GM18498 (cell line): Measurements from ENCODE around the gene TBC1D22A.

Experiments
- ATAC-seq: cut with Tn5 transposase; IDR thresholded peaks from one replicate; pipeline ENCODE4 v1.9.1; 2021; ENCODE audit warnings: mild to moderate bottlenecking, moderate library complexity; ENCODE audit not compliant: unreplicated experiment

The TBC1D22A gene

GRCh38 chr22:47200273-47201051 is 438.0 kb downstream of the TBC1D22A start:
- ATAC-seq = no peak

- ATAC-seq = no peak
These were observed 438.9 kb downstream of the TBC1D22A start for GRCh38 chr22:47201186-47201995.

GRCh38 chr22:47201996-47202818 is 439.8 kb downstream of the TBC1D22A start:
- no peak for ATAC-seq

DNA sequence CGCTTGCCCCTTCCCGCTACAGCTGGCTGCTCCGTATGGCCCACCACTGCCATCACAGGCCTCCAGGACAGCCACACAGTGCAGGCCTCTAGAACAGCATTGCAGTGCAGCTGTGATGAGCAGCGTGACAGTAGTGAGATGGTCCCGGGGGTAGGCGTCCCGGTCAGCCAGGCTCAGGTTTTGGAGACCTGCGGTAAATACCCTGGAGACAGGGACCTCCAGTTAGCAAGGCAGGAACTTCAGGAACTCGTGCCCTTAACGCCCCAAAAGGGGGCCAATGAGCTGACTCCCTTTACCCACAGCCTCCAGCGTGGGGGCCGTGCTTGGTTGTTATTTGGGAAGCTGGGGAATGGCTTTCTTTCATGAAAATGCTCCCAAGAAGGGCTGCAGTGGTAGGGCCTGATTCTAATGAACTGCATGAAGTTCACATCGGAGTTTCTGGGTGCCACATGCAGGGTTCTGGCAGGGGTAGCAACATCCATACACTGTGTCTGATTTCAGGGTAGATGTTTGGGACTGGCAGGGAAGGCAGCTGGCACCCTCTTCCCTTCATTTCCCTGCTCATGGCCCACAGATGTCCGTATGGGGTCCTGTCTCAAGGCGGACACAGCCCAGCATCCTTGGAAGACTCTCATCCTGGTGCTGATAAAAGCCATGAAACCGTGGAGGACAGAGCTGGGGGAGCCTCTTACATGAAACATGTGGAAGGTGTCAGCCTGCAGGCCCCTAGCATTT is 440.5 kb downstream of the TBC1D22A start:
- no peak for ATAC-seq

DNA sequence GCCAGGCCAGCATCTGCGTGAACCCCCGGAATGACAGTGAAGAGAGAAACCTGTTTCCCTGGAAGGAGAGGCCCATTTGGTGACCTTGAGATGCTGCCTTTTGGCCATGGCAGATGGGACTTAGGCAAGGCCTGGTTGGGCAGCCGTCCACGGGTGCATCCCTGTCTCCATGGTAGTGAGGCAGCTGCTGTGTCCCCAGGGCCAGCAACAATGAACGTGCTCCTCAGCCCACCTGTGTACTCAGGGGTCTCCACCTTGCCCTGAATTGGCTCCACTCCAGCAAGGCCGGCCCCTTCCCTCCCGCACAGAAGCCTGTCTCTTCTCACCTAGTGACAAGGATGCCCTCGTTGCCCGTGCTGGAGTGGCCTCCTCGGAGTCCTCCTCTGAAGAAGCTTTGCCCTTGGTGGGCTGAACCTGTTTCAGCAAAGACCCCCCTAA is 441.1 kb downstream of the TBC1D22A start:
- no peak for ATAC-seq

DNA sequence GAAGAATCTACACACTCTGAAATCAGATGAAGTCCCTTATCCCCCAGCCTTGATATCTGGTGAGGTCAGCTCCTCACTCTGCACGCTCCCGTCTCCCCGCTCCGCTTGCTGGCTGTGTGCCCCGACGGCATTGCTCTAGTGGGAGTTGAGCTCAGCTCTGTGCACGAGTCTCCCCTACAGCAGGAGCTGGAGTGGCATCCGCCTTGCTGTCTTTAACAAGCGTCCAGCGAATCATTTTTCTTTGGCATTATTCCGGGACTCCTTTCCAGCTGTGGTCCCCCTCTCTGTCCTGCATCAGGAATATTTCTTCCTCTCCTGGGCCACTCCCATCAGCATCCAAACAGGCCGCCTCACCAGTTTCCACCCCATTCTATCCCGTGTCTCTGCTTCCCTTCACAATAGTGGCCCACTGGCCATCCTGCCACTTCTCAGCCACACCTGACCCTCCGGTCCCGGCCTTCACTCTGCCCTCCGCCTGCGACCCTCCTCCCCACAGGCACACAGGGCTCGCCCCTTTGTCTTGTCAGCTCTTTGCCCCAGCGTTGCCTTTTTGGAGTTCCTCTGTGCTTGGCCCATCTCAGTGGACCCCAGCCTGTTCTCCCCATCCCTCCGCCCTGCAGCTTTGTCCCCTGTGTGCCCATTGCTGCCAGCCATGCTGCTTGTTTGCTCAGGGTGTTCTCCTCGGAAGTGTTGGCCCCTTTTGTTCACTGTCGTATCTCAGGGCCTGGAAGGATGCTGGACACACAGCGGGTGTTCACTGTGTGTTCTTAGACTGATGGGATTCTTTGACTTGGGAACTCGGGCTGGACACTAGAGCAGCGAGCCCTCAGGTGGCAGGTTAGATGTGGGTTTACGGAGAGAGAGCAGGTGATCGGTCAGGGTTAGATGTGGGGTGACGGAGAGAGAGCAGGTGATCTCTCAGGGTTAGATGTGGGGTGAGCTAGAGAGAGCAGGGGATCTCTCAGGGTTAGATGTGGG is 441.8 kb downstream of the TBC1D22A start:
- ATAC-seq = no peak

DNA sequence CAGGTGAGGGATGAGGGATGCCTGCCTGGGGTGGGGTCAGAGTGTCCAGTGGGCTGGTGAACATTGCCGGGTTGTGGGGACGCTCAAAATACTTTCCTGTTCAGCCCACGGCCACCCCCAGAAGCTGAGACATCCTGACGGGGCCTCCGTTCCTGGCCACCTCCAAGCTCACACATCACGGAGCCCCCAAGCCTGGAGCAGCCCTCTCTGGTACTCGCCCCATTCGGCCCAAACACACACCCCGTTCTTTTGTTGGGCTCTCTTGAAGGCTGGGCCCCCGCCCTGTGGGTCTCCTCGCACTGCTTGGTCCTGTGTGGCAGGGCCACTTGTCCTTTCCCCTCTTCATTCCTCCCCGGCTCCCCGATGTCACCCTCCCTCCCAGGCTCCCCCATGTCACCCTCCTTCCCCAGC is 442.6 kb downstream of the TBC1D22A start:
- no peak for ATAC-seq

- no peak for ATAC-seq
These were observed 443.1 kb downstream of the TBC1D22A start for GRCh38 chr22:47205554-47205953.

- no peak for ATAC-seq
These were observed 443.7 kb downstream of the TBC1D22A start for GRCh38 chr22:47206164-47206563.

DNA sequence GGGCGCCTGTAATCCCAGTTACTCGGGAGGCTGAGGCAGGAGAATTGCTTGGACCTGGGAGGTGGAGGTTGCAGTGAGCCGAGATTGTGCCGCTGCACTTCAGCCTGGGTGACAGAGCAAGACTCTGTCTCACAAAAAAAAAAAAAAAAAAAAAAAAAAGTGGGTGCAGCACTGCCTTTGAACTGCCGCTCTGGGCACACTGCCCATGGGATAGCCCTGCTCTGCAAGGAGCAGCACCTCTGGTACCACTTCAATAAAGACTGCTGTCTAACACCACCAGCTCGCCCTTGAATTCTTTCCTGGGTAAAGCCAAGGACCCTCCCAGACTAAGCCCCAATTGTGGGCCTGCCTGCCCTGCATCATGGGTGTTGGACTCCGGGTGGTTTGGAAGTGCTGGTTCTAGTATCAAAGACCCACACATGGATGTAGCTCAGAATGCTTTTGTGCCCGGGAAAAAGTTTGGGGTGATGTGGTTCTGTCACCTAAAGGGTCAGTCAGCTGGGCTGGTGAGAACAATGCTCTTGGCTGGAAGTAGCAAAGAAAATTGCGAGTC is 444.3 kb downstream of the TBC1D22A start:
- ATAC-seq = no peak

- no peak for ATAC-seq
These were observed 444.9 kb downstream of the TBC1D22A start for GRCh38 chr22:47207387-47207786.

GRCh38 chr22:47207846-47208554 is 445.6 kb downstream of the TBC1D22A start:
- ATAC-seq = no peak

DNA sequence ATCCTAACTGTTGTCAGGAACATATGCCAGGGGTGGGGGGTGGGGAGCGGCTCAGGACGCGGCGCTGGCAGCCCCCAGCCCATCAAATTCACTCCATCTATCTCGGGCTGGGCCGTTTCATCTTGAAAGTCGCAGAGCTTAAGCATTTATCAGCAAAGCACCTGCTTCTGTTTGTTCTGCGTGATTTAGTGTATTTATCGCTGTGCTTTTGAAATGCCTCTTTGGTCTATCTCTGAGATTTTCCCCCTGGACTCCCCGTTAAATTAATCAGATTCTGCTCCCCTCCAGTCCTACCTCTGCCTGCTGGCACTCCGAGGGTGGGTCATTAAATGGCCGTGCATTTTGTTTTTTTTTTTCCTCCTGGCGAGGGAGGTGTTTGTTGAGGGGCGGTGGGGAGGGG is 446.2 kb downstream of the TBC1D22A start:
- no peak for ATAC-seq

GRCh38 chr22:47209040-47209514 is 446.6 kb downstream of the TBC1D22A start:
- ATAC-seq = no peak

DNA sequence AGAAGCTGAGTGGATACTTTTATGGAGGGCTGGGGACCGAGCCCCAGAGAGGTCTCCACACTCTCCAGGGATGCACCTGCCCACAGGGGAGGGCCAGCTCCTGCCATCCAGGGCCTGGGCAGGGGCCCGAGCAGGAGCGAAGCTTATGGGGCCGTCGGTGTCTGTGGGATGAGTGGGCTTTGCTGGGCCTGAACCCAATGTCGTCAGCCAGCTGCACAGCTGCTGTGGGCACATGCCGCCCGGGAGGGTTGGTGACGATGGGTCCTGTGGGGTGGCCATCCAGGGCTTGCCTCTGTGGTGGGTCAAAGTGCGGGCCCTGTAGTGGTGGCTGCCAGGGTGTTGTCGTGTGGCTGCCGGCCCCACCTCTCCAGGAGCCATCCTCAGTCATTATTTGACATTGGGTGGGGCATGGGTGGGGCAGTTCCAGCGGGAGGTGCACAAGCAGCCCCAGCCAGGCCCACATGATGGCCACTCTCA is 447.1 kb downstream of the TBC1D22A start:
- ATAC-seq = no peak

GRCh38 chr22:47210112-47210657 is 447.7 kb downstream of the TBC1D22A start:
- no peak for ATAC-seq

DNA sequence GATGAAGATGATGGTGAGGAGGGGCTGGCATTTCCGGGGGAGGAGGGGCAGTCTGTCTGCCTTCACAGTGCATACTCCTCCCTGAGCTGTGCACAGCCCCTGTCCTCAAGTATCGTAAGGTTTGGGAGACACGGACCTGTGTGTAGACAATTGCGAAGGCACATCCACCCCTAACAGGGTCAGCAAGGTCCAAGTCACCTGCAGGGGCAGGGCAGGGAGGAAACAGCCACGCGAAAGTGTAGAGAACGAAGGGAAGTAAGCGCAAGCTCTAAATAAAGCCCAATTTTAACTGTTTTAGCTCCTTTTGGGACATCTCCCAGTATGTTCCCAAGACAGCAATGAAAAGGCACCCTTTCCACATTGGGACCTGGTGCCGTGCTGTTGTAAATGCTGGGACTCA is 448.2 kb downstream of the TBC1D22A start:
- no peak for ATAC-seq
